Activated CD4-positive, alpha-beta T cell treated with anti-CD3 and anti-CD28 coated beads, Interleukin-2, Interleukin-4, amounts not matched to agents 100 ng/mL and 50 ng/mL, durations not matched to agents 16 hours and 8 hours (primary cell): ENCODE results near the gene ADAMTS14.

Source experiments
- DNase-seq: peaks from one replicate; pipeline ENCODE4 v3.0.0-alpha.2; 2020; ENCODE audit warnings: low spot score

ADAMTS14 gene

DNA sequence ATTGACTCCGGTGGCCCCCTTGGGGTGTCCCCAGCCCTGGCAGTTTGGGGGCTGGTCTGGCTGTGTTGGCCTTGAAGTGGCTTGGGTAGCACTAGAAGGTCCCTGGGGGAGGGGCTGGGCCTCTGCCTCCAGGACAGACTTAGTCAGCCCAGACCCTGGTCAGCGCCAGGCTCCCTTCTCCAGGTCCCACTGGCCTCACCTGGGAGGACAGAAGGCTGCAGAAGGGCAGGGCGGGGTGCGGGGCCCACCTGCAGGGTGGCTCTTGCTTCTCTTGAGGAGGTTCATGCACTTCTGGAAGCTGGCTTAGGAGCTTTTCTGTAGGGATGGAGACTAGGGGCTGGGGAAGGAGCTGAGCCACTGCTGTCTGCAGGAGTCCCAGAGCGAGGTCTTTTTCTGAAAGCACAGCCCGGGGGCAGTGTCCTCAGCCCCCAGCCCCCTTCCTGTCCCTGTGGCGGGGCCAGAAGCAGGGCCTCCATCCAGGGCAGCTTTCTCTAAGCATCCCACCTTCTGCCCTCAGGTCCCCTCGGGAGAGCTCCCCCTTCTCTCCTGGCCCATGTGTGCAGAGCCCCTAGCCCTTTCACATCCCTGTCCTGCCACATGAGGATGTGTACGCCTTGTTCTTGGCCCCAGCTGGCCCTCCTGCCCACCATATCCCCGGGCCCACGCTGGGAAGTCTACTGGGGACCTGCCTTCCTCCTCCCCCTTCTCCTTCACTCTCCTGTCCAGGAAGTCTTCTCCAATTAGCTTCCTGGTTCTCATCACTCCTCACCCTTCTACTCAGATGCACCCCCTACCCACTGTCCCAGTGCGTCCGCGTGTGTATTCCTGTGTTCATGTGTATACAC lies 101.9 kb downstream of the ADAMTS14 start:
- DNase-seq: no peak

DNA sequence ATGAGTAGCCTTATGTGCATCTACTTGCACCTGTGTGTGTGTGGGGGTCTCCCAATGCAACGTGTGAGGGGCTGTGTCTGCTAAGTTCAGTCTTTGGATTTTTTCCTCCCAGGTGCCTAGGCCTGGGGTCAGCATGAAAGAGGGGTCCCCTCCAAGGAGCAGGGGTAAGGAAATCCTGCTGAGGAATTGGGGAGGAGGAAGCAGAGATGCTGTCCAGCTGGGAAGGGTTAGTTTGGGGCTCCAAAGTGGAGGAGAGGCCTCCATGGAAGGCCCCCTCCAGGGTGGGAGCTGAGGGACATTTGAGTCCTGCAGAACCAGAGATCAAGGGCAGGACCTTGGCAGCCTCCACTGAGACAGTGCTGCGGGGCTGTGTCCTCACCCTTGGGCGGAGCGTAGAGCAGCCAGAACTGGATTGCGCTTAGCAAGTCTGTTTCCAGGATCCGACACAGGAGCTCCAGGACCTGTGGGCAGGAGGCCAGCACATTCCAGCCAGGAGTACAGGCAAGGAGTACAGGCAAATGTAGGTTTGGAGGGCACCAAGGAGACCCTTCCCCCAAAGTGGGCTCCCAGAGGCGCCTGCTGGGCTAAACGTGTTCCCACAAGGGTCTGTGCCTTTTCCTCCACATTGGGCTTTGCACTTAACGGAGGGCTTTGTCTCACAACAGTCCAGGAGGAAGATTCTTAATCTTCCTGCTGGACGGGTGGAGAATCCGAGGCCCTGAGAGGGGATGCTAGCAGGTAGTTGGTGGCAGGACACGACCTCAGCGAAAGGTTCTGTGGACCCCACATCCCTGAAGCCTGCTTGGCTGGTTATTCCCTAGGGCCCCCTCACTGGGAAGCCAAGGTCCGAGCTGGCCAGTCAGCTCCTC lies 102.7 kb downstream of the ADAMTS14 start:
- no peak for DNase-seq

- no peak for DNase-seq
Observed at GRCh38 chr10:70775679-70776454, 103.6 kb downstream of the ADAMTS14 start.

DNA sequence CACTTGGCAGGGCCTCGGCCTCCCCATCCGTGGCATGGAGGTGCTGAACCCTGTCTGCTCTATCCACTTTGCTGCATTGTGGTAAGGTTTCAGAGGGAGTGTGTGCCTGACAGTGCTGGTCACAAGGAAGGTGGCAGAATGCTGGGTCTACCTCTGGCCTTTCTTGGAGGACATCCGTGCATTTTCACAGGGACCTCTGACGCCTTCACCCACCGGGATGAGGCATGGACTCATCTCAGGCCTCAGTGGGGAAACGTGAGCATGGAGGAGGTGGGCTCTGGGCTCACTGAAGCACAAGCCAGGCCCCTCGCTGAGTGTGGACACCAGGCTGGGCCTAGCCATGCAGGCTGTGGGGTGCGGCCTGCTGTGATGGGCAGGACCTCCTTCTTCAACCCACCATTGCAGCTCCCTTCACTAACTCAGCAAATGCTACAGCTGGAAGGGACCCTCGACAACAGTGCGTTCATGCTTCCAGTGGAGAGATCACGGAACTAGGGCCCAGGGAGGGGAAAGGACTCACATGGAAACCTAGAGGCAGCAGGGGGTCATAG lies 104.2 kb downstream of the ADAMTS14 start:
- no peak for DNase-seq

GRCh38 chr10:70777063-70777875 lies 105.0 kb downstream of the ADAMTS14 start:
- DNase-seq: no peak

DNA sequence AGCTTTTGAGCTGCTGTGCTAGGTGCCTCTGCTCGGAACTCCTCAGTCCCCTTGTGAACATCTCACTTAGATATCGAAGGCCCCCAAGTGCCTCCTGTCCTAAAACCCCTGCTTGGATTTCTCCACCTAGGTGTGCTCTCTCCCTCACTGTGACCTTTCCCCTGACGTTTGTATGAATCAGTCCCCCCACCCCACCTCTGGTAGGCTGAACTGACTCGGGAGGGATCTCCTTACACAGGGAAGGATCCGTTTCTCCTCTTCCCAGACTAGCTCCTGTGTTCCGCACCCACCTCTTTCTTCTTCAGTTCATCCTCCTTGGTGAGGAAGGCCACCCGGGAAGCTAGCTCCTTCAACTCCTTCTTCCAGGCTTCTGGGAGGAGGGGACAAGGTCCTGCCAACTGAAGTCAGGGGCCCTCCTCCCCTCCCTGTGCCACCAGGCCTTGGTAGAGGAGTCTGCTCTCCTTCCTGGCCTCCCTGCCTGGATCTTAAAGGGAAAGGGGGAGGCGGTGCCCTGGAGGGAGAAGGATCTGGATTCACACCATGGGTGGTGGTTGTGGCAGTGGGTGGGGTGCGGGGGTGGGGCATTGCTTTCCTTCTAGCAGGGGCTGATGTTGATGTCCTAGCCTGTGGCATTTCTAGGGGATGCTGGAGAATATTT lies 106.1 kb downstream of the ADAMTS14 start:
- DNase-seq: no peak

DNA sequence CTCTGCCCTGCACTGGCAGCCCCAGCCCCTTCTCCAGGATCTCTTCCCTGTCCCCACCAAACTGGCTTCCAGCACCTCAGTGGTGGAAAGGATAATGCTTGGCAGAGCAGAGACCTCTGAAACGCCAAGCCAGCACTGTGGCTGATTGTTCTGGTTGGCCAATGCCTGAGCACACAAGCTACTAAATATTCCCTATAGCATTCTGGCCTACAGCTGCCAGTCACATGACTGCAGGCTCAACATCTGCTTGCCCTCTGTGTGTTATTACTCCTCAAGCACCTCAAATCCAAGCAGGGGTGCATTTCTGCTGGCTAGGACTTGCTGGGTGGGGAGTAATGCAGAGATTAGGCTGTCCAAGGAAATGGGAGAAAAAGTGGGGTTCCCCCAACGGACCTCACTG lies 106.8 kb downstream of the ADAMTS14 start:
- DNase-seq: no peak

DNA sequence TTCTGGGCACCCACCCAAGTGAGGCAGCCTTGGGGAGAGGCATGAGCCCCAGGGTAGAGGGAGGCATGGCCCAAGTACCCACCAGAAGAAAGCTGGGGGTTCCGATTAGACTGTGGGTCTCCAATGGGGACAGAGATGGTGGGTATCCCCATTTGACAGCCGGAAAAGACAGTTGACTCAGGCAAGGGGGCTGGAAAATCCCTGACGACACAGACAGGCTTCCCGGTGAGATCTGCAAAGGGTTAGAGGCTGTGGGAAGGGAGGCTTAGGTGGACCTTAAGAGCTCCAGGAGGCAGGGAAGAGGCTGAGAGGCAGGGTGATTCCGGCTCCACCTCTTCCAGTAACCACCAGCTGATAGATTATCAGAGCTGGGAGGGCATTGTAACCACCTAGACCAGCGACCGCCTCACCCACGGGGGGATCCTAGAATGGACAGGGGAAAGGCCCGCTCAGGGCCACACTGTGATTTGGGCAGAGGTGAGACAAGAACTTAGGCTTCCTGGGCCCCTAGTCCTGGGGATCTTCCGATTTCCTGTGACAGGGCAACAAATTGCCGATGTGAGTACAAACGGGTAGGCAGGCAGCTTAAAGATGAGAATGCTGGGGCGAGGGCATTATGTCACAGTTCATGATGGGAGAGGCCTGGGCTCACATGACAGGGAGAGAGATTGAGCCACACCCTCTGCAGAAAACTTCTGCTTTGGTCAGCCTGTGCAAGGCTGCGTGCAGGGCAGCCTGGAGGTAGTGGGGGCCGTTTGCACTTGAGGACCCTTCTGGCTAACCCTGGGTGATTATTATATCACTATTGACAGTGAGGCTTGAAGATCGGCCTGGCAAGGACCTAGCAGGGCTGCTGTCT lies 107.4 kb downstream of the ADAMTS14 start:
- DNase-seq: no peak

DNA sequence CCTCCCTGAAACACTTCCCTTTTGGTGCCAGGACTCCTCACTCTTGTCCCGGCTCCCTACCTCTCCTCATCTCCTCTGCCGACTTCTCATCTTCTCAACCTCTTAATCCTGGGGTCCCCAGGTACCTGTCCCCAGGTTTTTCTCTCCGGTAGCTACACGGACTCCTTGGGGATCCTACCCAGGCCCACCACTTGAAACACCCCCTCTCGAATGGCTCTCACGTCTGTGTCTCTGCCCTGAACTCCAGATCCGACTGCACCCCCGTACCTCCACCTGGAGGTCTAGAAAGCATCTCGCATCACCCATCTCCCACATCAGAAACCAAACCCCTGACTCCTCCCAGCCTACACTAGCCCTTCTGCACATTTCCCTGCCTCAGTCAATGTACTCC lies 108.1 kb downstream of the ADAMTS14 start:
- DNase-seq: no peak

GRCh38 chr10:70780772-70781171 lies 108.5 kb downstream of the ADAMTS14 start:
- no peak for DNase-seq

- DNase-seq: no peak
Observed at GRCh38 chr10:70781461-70782051, 109.2 kb downstream of the ADAMTS14 start.

- no peak for DNase-seq
Observed at GRCh38 chr10:70782086-70782745, 109.9 kb downstream of the ADAMTS14 start.

DNA sequence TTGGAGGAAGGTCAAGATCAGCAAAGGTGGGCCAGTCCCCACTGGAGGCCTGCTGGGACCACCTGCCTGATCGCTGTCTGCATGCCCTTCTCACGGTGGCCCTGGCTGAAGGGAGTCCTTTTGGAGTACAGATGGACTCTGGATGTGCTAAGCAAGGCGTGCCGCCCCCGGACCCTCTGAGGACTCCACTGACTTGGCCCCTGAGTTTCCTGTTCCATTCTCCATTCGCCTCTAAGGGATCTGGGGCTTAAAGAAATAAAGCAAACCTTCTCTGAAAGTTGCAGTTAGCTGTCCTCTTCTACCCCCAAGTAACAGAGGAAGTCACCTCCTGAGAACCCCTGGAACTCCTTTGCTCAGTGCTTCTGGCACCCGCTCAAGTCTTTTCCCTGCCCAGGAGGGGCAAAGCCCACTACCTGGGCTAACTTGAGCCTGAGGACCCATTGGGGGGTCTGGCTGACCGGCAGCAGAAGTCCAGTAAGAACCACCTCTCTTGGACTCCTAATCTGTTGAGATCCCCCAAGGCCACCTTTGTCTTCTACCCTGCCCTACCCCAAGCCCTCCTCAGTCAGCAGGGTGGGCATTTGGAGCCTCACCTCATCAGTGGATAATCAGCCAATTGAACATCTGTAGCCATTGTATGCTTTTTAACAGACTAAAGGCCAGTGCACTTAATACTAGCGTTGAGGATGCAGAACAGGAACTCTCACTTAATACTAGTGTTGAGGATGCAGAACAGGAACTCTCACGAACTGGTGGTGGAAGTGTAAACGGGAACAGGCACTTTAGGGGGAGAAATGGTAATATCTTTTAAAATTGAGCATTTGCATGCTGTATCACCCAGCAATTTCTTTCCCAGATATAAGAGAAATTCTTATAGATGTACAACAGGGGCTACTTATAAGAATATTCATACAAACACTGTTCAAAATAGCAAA lies 110.7 kb downstream of the ADAMTS14 start:
- no peak for DNase-seq

- no peak for DNase-seq
Observed at GRCh38 chr10:70784016-70784415, 111.7 kb downstream of the ADAMTS14 start.

DNA sequence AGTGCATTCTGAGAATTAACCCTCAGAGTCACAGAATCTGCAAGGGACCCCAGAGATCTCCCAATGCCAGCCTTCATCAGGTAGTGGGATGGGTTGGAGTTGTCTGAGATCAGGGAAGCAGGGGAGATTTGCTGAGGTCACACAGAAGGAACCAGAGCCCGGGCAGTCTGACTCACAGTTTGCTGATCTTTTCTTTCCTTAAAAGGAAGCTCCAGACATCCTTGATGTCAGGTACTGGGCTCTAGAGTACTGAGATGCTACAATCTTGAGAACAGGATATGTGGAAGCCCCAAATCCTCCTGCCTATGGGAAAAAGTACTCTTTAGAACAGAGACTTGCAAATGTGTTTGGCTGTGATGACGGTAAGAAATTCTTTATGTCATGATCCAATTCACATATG lies 112.2 kb downstream of the ADAMTS14 start:
- DNase-seq: no peak

- DNase-seq: no peak
Observed at GRCh38 chr10:70785190-70785589, 112.9 kb downstream of the ADAMTS14 start, which contains the start of gene TBATA. TBATA (minus strand) TSS chr10:70785377; CDS start chr10:70783379, 1,998 bp downstream.

DNA sequence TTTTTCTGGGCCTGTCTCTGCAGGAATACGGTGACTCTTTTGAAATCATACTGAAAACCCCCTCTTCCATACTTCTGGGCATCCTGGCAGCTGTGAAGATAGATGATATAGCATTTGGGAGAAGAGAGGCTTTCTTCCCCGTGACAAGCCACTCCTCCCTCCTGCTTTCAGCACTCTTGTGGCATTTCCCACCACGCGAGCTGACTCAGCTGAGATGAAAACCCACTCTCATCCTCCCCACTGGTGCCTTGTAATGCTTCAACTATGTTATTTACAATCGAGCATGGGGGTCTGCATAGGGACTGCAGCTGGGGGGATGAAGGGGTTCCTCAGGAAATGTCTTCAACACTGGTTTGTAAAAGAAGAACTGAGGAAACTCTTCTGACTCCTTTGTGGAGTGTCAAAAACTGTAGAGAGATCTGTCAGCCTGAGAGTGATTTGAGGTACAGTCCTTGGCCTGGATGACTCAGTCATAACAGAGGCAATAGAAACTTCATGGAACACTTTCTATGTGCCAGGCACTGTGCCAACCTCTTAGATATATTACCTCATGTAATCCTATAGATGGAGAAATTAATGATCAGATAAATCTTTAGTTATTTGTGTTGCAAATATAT lies 114.6 kb downstream of the ADAMTS14 start:
- DNase-seq: peak; percentile 28
